SHP77 treated with DMSO at 0.1 percent for 48 hours (cell line): ENCODE measurements around the gene CTTN.

Experiments
- DNase-seq: peaks from one replicate; lab custom pipeline; 2025; lab: John Stamatoyannopoulos, UW

Gene CTTN

GRCh38 chr11:70455354-70455753 is 57.0 kb downstream of the CTTN start:
- no peak for DNase-seq

DNA sequence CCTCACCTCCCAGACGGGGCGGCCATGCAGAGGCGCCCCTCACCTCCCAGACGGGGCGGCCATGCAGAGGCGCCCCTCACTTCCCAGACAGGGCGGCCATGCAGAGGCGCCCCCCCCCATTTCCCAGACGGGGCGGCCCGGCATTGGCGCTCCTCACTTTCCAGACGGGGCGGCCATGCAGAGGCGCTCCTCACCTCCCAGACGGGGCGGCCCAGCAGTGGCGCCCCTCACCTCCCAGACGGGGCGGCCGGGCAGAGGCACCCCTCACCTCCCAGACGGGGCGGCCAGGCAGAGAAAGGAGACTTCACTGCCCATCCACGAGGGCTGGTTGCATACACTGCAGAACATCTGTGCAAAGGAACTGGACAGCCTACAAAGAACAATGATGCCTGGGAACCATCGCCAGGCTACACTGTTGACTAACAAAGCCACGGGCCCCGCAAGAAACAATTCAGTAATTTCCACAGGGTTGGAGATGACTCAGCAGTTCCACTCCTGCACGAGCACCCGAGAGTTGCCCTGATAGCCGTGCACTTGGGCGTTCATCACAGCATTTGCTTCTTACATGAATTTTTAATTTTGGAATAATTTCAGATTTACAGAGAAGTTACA is 58.7 kb downstream of the CTTN start:
- no peak for DNase-seq

DNA sequence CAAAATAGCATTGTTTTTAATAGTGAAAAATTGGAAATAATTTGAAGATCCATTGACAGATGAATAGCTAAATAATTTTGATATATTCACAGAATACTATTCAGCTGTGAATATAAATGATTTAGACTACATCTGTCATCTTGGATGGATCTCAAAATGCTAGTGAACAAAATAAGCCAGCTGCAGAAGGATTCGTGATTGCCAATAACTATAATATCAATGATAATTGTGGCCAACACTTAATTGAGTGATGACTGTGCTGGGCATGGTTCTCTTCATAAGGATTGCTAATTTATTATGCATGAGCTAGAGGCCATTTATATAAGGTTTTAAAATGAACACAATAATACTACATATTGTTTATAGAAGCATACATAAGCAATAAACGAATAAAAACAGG is 60.4 kb downstream of the CTTN start:
- no peak for DNase-seq

- DNase-seq, result no peak
Measured at GRCh38 chr11:70460111-70460510, 61.8 kb downstream of the CTTN start.

DNA sequence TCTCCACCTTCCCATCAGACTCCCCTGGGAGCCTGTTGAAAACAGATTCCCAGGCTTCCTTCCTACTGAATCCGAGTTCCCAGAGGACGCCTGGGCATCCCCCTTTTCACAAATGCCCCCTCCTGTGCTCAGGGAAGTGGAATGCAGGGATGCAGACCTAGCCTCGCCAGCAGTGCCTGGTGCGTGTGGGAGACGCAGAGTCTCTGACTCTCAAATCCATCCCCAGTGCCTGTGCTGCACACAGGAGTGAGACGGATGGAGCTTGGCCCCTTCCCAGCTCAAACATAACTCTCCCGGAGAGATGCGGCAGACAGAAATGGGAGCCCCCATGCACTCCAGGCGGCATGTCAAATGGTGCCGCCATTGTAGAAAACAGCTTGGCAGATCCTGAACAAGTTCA is 62.6 kb downstream of the CTTN start:
- DNase-seq, result no peak

DNA sequence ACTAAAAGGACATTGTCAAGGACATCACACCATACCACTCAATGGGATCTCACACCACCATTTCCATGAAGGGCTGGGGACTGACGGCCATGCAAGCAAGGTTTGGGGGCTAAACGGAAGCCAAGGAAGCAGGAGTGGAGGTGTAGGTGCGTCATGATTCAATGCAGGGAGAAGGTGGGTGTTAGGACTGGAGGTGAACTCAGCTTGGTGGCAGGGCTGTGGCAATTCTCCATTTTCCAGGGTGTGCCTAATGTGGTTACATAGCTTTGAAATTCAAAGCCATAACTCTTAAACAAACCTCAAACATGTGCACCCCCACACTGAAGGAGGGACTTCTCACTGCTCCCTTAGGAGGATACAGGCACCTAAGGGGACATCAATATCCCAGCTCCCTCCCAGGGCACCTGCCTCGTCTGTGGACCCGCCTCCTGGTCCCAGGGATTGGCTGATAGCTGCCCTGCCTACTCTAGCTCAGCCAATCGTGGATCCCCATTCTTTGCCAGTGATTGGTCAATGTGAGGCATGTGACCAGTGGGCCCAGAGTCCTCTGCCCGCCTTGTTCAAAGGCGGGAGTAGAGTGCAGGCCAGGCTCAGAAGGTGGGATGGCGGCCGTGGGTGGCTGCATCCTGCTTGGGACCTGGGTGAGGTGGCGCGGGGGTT is 64.6 kb downstream of the CTTN start:
- no peak for DNase-seq

DNA sequence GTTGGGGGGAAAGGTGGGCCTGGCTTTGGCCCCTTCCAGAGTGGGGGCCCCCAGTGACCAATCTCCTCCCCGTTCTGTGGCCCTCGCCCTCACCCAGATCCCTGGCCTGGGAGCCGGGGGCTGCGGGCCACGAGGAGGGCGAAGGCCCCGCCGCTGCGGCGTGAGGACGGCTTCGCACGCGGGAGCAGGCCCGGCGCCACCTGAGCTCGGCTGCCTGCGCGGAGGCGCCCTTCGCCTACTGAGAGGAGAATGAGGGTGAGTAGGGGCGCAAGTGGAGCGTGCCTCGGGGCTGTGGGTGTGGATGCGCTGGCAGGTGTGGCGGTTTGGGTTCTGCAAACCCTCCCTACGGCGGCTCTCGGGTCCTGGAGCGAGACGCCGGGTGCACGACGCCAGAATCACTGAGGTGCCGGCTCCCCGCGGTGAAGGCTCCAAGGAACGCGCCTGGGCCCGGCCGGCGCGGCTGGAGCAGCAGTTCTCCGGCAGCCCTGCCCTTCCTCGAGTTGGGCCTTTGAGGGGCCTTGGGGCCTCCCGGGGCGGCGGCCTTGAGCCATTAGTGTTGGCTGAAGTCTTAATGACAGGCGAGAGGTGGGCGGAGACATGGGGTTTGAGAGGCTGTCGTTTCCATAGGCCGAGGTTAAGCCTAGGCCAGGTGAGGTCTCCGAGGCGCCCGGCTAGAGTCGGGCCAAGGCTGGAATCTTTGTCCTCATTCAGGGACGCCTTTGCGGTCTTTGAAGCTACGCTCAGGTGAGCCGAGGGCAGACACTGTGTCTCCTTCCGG is 65.3 kb downstream of the CTTN start:
- no peak for DNase-seq

- no peak for DNase-seq
Measured at GRCh38 chr11:70464509-70465361, 66.4 kb downstream of the CTTN start.

GRCh38 chr11:70466154-70466553 is 67.8 kb downstream of the CTTN start:
- DNase-seq, result no peak

DNA sequence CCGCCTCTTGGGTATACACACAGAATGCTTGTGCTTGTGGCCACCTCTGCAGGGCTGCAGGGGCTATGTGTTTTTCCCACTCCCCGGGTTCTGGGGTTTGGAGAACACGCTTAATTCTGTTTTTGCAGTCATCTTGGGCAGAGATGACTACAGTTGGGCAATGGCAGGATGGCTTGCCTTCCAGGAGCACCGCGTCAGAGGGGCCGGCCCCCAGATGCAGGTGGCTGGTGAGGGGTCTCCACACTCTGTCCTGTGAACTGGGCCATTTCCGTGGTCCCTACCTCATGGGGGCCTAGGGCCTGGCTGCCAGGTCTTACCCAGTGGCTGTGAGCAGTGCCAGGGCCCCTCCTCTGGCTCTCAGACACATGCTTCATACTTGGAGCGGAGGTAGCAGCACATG is 68.3 kb downstream of the CTTN start:
- DNase-seq, result no peak

DNA sequence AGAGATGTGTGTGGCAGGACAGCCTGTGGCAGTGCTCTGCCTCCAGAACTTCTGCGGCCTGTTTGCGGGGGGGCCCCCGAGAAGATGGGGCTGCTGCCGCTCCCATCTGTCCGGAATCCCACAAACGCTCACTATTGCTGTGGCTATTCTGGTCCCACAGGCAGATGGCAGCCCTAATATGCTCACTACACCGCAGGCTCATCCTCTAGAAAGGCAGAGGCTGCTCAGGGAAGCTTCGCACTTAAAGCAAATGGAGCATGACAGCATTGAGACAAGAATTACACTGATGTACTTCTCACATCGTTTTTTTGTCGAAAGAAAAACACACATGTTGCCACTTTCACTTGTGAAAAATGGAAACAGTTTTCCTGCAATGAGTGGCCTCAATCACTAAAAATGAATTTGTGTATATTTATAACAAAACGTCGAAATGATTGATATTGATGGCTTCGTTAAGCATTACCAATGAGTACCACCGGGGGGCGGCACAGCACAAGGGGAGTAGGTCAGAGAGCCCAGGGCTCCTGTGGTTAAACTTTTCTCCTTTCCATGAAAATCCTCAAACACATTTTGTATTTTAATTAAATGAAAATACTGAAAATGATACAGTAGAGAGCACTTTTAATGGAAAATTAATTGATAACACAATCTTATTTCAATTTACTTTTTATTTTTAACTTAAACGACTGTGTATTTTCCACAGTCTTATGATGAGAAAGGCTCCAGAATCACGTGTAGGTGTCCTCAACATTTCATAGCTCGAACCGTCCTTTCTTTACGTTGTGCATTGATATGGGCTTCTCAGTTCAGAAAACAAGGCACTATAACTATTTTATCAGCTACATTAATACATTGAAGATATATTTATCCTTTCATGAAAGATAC is 69.1 kb downstream of the CTTN start:
- DNase-seq, result no peak

- DNase-seq, result no peak
Measured at GRCh38 chr11:70468256-70469195, 70.2 kb downstream of the CTTN start.

DNA sequence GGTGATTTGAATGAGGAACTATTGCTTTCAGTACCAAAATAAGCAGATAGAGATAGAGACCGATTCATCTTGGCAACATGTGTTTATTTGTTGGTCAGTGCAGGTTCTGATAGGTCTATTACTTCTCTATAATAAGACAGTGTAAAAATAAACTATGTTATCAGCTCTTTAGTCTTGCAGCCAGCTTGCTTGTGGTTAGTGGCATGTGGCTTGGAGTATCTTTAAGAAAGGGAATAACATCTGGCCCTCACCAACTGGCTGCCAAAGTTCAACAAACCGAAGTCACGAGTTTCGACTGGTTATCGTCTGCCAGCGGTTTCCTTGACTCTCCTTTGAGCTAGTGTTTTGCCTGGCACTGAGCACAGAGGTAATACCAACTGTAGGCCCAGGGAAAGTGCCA is 71.8 kb downstream of the CTTN start:
- no peak for DNase-seq

DNA sequence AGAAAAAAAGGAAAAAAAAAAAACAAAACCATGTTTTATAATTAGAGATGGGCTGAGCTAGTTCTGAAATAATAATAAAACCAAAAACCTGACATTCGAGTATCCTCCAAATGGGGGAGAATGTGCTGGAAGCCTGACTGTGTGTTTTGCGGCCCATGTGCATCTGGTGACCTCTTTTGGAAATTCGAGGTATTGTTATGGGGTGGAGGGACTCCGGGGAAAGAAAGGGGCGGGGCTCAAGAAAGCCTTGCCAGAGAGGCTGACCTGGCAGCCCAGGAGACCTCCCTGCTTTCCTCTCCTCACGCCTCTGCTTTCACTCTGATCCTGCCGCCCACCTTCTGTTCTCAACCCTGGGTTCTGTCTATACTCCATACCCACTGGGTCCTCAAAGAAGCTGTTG is 72.9 kb downstream of the CTTN start:
- DNase-seq, result no peak

- DNase-seq, result no peak
Measured at GRCh38 chr11:70472240-70472639, 73.9 kb downstream of the CTTN start.

DNA sequence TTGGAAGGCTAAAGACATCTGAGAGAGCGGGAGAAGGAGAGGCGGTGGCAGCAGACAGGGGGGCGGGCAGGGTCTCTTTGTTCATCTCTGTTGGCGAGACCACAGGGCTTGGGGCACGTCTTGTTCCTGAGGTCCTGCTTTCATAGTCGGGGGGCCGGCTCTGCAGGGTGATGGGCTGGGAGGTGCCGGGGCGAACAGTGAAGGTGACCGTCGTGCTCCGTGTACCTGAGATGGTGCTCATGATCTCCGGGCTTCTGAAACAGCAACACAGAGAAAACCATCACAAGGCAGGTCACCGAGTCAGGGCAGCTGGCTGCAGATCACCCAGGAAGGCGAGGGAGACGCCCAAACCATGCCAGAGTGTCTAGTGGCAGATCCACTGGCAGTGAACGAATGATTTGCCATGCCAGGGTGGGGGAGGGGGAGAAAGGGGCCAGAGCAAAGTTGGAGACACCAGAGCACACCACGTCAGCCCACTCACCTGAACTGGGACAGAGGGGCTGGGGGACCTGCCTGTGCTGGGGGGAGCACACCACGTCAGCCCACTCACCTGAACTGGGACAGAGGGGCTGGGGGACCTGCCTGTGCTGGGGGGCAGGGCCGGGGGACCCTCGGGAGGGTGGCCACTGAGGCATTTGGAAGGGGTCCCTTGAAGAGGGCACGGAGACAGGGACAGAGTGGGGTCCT is 75.0 kb downstream of the CTTN start:
- no peak for DNase-seq

GRCh38 chr11:70473873-70474690 is 75.8 kb downstream of the CTTN start:
- DNase-seq, result no peak

GRCh38 chr11:70474710-70475109 is 76.4 kb downstream of the CTTN start:
- no peak for DNase-seq

GRCh38 chr11:70476669-70477068 is 78.3 kb downstream of the CTTN start:
- no peak for DNase-seq
